ENCODE measurements around the gene DEPP1. TPM values are rescaled to one million over a fixed set of nuclear protein-coding genes. Genes with fewer than 3 reads are reported as not detected.

Gene DEPP1
- total and polyA plus RNA-seq, 2 of the 4 experiments (the other 2 are of a cell fraction) = 13.6 to 30.0 TPM

DNA sequence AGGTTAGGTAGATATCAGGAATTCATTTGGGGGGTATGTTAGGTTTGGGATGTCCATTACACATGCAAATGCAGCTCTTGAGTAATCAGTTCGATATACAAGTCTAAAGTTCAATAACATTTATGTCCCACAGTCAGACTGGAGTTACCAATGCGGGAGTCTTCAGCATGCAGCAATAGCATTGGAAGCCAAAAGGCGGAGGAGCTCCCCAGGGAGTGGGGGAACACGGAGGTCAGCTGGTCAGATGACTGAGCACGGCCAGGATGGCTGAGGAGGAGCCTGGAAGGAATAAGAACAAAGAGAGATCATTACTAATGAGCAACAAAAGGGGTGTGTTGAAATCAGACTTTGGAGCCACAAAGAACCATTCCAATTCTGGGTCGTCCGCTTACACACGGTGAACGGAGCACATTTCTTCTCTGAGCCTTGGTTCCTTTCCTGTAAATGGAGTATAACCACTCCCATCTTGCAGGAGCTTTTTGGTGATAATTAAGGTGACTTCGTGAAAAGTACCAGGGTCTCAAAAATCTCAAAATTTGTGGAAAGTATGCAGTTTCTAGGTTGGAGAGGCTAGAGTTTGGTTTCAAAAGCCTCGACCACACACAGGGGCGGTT, 21.6 kb upstream of the DEPP1 start:
- Histone ChIP-seq H2AK5ac (ENCODE audit: low read depth, low read length) (peak overlapping the region; percentile 78), H3K18ac (ENCODE audit: low read depth, low read length) (peak overlapping the region; percentile 94), H3K4ac (ENCODE audit: low read depth, low read length) (peak overlapping the region; percentile 91), H4K5ac (ENCODE audit: low read depth, low read length) (peak overlapping the region; percentile 100), H2BK5ac (ENCODE audit: low read depth, low read length, poor library complexity, severe bottlenecking) (peak overlapping the region; percentile 91), H2BK20ac (ENCODE audit: low read depth, low read length) (peak overlapping the region; percentile 85), H2BK120ac (ENCODE audit: low read depth, low read length) (peak overlapping the region; percentile 85), H4K91ac (ENCODE audit: insufficient read depth, low read depth, low read length) (peak overlapping the region; percentile 90), H3K27ac (ENCODE audit: insufficient read depth, low read length) (peak overlapping the region; percentile 74), H3K9me3 (ENCODE audit: control insufficient read depth, insufficient read depth, low read length) (no peaks in the 10 kb centered on the region), H2BK15ac (ENCODE audit: low read depth, low read length) (peak overlapping the region; percentile 91; the same call in 2 of the 3 replicates), H3K79me1 (ENCODE audit: low read depth in 1 of 2, low read length in 2 of 2) (peaks cover 7 to 33% of the 10 kb centered on the region in 2 experiments), H3K9me1 (ENCODE audit: insufficient read depth, low read length) (peaks cover 26% of the 10 kb centered on the region), H3K27me3 (ENCODE audit: control insufficient read depth, insufficient read depth, low read length) (no peaks in the 10 kb centered on the region), H3K4me2 (ENCODE audit: low read depth, low read length) (peak overlapping the region; percentile 85), H3K36me3 (ENCODE audit: control insufficient read depth, insufficient read depth, low read length) (peaks cover 6% of the 10 kb centered on the region), H3K4me1 (ENCODE audit: control insufficient read depth, insufficient read depth, low read length) (peaks cover 24% of the 10 kb centered on the region), H4K8ac (ENCODE audit: low read depth in 2 of 2, low read length in 2 of 2) (peak overlapping the region; percentile 91 to 98), H3K4me3 (ENCODE audit: insufficient read depth, low read depth, low read length) (peak overlapping the region; percentile 51), H3K9ac (ENCODE audit: low read depth, low read length) (peak overlapping the region; percentile 80), H2AFZ (replicated peaks; ENCODE audit: low read length, poor library complexity) (peak overlapping the region; percentile 91), H3K14ac (replicated peaks; ENCODE audit: low read depth, low read length) (peak overlapping the region; percentile 94), H3K56ac (ENCODE audit: extremely low read depth, insufficient read depth, low read length) (peak overlapping the region; percentile 77; the same call in 1 of the 2 replicates), H2AK9ac (replicated peaks; ENCODE audit: low read depth, low read length, poor library complexity) (peak overlapping the region; percentile 95), H4K20me1 (ENCODE audit: insufficient read depth, low read length) (no peaks in the 10 kb centered on the region), H3K23ac (ENCODE audit: low read depth, low read length) (peak overlapping the region; percentile 94)
- CTCF ChIA-PET = interaction anchor here (0.5 to 0.6 kb wide), 2 partner anchors 13 to 250 kb away, joined by 5 to 8 read pairs; no protein-coding TSS in a partner anchor
- in situ Hi-C loops (cut with MboI; ENCODE audit: low sequenced_read_pairs) (no loop called here), dilution Hi-C loops (cut with HindIII; ENCODE audit: low sequenced_read_pairs, unreplicated experiment) (no loop called here), intact Hi-C loops (cut with micrococcal nuclease) (loop anchor here (2.0 to 10.0 kb wide), 3 partner anchors 19 to 465 kb away; no protein-coding TSS in a partner anchor)
- no TSS peak for BruUV-seq (replicated peaks)
- no peak for ATAC-seq (ENCODE audit: low read depth)
- POLR2A ChIA-PET (ENCODE audit: unreplicated experiment) = no interaction called here
- WGBS, 2 experiments (ENCODE audit: extremely low coverage in 2 of 2, insufficient read length in 1 of 2) = 27% methylated on average over 3 of the region's 12 CpGs; no CpG with 5 or more reads in 1 of the 2 experiments
- DNase-seq = peak; percentile 9
- TF ChIP-seq CEBPB (IDR thresholded peaks at IDR 0.05; ENCODE audit: low read depth, low read length) = 0 out of 2 replicates have a peak, but pooled peaks have one; percentile 13
- TF ChIP-seq MAFK (IDR thresholded peaks at IDR 0.05; ENCODE audit: low read depth, low read length) = no peak

Data from IMR-90 (cell line).